ENCODE measurements around the gene FOXN1. TPM values are rescaled to one million over a fixed set of nuclear protein-coding genes. Genes with fewer than 3 reads are reported as not detected.

FOXN1 gene
- total and polyA plus RNA-seq, 2 of the 4 experiments (the other 2 are of a cell fraction), result not detected

- TF ChIP-seq ELK1 (IDR thresholded peaks at IDR 0.05; ENCODE audit: borderline replicate concordance, low read depth, low read length) (no peak), BHLHE40 (IDR thresholded peaks at IDR 0.05; ENCODE audit: low read depth, low read length) (no peak)
Observed at GRCh38 chr17:28527181-28527681, 21.1 kb downstream of the FOXN1 start (continued).

GRCh38 chr17:28527859-28528258, 21.7 kb downstream of the FOXN1 start:
- H3K9me3 ChIP-seq (ENCODE audit: control insufficient read depth, insufficient read depth, low read length), result no peaks in the 10 kb centered on the region

More at GRCh38 chr17:28527859-28528258, 21.7 kb downstream of the FOXN1 start:
- H2BK15ac ChIP-seq (ENCODE audit: low read depth, low read length), result no peak overlapping the region
- no TSS peak for BruUV-seq (replicated peaks)
- no peak overlapping the region for H4K91ac ChIP-seq (ENCODE audit: insufficient read depth, low read depth, low read length)
- peaks cover 13% of the 10 kb centered on the region for H3K27me3 ChIP-seq (ENCODE audit: control insufficient read depth, insufficient read depth, low read length)
- H3K18ac ChIP-seq (ENCODE audit: low read depth, low read length), result no peak overlapping the region
- H3K9me1 ChIP-seq (ENCODE audit: insufficient read depth, low read length), result peaks cover 6% of the 10 kb centered on the region
- H3K27ac ChIP-seq (ENCODE audit: insufficient read depth, low read length), result no peak overlapping the region
- in situ Hi-C loops (cut with MboI; ENCODE audit: low sequenced_read_pairs), result no loop called here
- H2BK120ac ChIP-seq (ENCODE audit: low read depth, low read length), result no peak overlapping the region
- TF ChIP-seq MXI1 (IDR thresholded peaks at IDR 0.05; ENCODE audit: borderline replicate concordance, low read depth, low read length), result no peak
- no peak for TF ChIP-seq USF2 (IDR thresholded peaks at IDR 0.05; ENCODE audit: low read depth, low read length)
- TF ChIP-seq RAD21 (IDR thresholded peaks at IDR 0.05; ENCODE audit: low read length), result no peak
- TF ChIP-seq RCOR1 (IDR thresholded peaks at IDR 0.05; ENCODE audit: insufficient replicate concordance, low read length), result no peak
- no peak overlapping the region for H3K23ac ChIP-seq (ENCODE audit: low read depth, low read length)
- H2AK5ac ChIP-seq (ENCODE audit: low read depth, low read length), result no peak overlapping the region
- H3K56ac ChIP-seq (ENCODE audit: extremely low read depth, insufficient read depth, low read length), result no peak overlapping the region
- intact Hi-C loops (cut with micrococcal nuclease), result no loop called here
- POLR2A ChIA-PET (ENCODE audit: unreplicated experiment), result no interaction called here
- H3K4me3 ChIP-seq (ENCODE audit: insufficient read depth, low read depth, low read length), result no peak overlapping the region
- no peak overlapping the region for H4K8ac ChIP-seq (ENCODE audit: low read depth in 2 of 2, low read length in 2 of 2)
- DNase-seq (no peak), ATAC-seq (ENCODE audit: low read depth) (no peak)
- no CpG with 5 or more reads among the region's 2 CpGs for WGBS, 2 experiments (ENCODE audit: extremely low coverage in 2 of 2, insufficient read length in 1 of 2)
- H3K4me1 ChIP-seq (ENCODE audit: control insufficient read depth, insufficient read depth, low read length), result peaks cover 22% of the 10 kb centered on the region
- no peak overlapping the region for H2BK20ac ChIP-seq (ENCODE audit: low read depth, low read length)
- CTCF ChIA-PET, result no interaction called here
- H4K20me1 ChIP-seq (ENCODE audit: insufficient read depth, low read length), result no peaks in the 10 kb centered on the region
- dilution Hi-C loops (cut with HindIII; ENCODE audit: low sequenced_read_pairs, unreplicated experiment), result no loop called here
- H3K79me1 ChIP-seq (ENCODE audit: low read depth in 1 of 2, low read length in 2 of 2), result no peaks in the 10 kb centered on the region
- H2BK5ac ChIP-seq (ENCODE audit: low read depth, low read length, poor library complexity, severe bottlenecking), result no peak overlapping the region
- H3K4me2 ChIP-seq (ENCODE audit: low read depth, low read length), result no peak overlapping the region
- no peak overlapping the region for H2AK9ac ChIP-seq (replicated peaks; ENCODE audit: low read depth, low read length, poor library complexity)
- H2AFZ ChIP-seq (replicated peaks; ENCODE audit: low read length, poor library complexity), result no peak overlapping the region
- no peaks in the 10 kb centered on the region for H3K36me3 ChIP-seq (ENCODE audit: control insufficient read depth, insufficient read depth, low read length)
- no peak overlapping the region for H3K4ac ChIP-seq (ENCODE audit: low read depth, low read length)
- no peak overlapping the region for H3K9ac ChIP-seq (ENCODE audit: low read depth, low read length)
- H3K14ac ChIP-seq (replicated peaks; ENCODE audit: low read depth, low read length), result no peak overlapping the region
- H4K5ac ChIP-seq (ENCODE audit: low read depth, low read length), result no peak overlapping the region
